ENCODE results near the gene C7.

C7 gene

DNA sequence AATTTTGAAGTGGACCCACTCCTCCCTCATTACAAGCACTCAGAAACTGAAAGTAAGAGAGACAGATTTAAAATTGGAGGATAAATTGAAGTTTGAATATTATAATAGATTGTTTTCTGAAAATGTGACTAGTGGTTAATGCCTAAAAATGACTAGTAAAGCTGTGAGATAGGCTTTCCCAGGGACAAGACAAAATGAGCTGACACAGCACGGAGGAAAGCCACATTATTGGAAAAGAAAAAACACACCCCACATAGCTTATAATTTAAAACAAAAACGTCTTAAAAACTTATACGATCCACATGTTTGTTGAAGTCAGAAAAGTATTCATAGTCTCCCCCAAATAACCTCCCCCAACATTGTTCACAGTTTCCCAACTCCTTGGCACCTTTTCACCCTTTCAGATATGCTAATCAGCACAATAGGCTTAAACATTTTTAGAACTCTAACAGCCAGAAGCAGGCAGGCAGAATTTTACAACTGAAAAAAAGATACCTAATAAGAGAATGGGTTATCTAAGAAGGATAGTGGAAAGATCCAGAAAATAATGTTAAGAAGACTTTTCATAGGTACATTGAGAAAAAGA lies 6.1 kb downstream of the C7 start:
- no peak for DNase-seq (ENCODE audit: low spot score)
- no peak for FAIRE-seq

DNA sequence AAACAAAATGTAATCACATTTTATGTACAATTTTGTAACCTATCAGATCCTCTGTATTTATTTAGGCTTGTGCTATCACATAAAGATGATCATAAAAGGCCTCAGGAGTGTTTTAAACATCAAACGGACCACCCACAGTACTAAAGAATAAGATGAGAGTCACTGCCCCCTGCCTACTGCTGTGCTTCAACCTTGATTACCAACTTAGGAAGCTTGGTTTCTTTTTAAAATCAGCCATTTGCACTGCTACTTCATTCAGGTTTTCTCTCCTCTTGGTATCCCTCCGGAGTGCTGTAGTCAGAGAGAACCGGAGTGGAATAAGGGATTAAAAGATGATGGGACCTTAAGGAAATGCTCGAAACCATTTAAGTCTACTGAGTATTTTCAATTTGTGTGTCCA lies 6.9 kb downstream of the C7 start:
- FAIRE-seq (no peak), DNase-seq (ENCODE audit: low spot score) (no peak)

DNA sequence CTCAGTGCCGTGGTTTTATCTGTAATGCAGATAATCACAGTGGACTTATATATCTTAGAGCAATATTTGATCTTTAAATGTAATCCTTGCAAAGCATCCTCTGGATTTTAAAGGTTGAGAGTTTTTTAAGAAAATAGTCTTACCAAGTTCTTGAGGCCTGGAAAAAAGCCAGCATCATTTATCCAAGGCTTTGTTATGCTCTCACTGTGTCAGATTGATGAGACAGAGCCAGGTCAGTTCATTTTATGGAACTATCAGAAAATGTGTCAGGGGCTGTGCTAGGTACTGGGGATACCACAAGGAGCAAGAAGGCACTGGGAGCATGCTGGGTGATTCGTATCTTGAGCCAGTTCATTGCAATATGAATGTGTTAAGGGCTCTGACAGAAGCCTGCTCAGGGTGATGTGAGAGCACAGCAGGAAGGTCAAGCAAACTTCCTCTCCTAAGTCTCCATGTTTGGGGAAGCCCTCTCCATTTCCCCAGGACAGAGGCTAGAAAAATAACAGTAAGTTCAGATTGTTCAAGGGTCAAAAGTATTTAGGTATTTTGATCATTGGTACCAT lies 19.7 kb downstream of the C7 start:
- FAIRE-seq (no peak), DNase-seq (ENCODE audit: low spot score) (no peak)

DNA sequence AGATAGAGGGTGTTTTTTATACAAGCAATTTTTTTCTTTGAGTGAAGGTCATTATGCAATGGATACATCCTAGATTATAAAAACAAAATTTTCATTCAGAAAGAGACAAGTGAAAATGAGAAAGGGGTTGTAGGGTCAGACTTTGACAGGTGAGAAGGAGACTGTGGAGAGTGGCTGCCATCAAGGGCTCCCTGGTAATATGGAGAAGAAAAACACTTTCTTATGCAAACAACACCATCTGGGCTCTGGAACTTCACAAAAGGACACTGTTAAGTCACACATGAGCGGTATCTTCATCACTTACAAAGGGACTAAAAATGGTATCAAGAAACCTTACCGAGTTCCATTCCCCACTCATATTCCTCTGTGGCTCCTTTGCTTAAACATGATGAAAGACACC lies 23.5 kb downstream of the C7 start:
- FAIRE-seq, result no peak
- DNase-seq (ENCODE audit: low spot score), result no peak

DNA sequence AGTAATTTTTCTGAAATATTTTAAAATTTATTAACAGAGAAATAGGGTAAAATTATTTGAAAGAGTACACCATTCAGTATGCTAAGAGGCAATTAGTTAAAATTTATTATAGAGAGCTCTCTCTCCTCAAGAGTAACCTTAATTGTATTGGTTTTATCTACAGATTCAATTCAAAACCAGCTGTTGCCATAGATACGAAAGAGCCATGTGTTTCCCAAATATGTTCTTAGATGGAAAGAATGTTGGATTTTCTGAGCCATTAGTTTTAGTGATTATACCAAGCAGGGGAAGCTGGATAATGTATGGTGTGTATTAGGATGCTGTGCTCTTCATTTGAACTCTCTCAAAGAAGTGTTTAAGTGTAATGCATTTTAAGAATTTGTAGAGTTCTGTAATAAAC lies 27.8 kb downstream of the C7 start:
- FAIRE-seq (no peak), DNase-seq (ENCODE audit: low spot score) (no peak)

DNA sequence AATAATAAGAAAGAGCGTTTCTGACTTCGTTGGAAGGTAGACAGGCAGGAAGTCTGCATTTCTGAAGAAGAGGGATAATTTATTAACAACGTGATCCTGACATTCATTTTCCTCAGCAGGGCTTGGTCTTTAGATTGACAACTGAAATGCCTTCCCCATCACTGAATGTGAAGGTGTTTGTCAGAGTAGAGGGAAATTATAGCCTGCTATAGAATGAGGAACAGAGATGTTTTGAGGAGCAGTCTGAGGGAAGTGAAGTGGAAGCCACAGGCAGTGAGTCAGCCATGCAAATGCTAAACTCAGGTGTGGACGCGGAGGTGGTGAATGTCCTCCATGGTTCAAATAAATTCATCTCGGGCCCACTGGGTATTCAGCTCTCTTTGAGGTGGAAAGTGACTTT lies 30.5 kb downstream of the C7 start:
- DNase-seq (ENCODE audit: low spot score) (no peak), FAIRE-seq (no peak)

DNA sequence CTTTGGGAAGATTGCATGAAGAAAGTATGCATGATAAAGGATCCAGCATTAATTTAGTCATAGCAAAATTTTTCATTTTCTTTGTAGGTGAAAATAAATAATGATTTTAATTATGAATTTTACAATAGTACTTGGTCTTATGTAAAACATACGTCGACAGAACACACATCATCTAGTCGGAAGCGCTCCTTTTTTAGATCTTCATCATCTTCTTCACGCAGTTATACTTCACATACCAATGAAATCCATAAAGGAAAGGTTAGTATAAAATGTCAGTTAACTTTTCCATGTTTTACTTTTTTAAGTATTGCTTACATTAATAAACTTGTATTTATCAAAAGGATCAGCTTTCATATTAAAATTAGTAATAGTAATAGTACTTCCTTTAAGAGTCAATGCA lies 35.8 kb downstream of the C7 start:
- DNase-seq (ENCODE audit: low spot score) (no peak), FAIRE-seq (no peak)

DNA sequence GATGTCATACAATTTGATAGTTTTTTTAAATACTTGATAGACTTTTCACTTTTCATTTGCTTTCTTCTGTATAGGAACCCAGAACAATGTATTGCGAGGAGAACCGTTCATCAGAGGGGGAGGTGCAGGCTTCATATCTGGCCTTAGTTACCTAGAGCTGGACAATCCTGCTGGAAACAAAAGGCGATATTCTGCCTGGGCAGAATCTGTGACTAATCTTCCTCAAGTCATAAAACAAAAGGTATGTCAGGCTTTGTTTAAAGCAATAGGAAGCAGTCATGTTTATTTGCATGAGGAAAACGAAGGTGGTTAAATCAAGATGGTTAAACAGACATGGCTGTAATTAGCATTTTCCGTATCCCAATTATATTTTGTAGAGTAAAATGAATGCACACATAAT lies 46.0 kb downstream of the C7 start:
- peak; percentile 29 for DNase-seq (ENCODE audit: low spot score)
- FAIRE-seq, result no peak

DNA sequence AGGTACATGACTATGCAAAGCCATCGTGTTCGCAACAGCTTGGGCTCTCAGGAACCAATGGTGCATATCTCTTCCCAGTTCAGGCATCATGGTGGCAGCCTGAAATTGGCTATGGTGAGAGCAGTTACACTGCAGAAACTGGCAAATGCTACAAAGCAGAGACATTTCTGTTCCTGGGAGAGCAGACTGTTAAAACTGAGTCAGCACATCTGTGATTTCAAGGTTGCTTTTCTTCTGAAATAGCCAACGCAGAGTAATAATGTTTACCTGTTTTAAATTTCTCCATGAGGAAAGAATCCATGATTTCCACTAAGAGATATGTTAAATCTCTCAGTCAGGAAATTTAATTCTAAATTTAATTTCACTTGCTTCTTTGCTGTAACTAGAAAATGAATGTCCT lies 47.8 kb downstream of the C7 start:
- DNase-seq (ENCODE audit: low spot score), result no peak
- peak; percentile 9 for FAIRE-seq

DNA sequence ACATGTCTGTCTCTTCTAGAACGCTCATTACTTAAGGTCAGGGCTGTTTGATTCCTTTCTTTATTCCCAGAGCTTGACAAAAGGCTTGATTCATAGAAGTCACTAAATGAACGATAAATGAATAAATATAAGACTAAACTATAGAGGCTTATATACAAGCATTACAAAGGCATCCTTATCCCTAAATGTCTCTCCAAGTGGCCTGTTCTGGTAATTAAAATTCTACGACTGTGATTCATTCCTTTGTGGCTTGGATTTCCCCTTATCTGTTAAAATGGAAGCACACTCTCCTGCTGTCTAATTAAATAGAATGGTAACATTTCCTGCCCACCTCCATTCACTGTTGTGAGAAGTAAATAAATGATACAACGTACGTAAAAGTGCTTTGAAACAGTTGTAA lies 49.5 kb downstream of the C7 start:
- no peak for DNase-seq (ENCODE audit: low spot score)
- FAIRE-seq, result no peak

DNA sequence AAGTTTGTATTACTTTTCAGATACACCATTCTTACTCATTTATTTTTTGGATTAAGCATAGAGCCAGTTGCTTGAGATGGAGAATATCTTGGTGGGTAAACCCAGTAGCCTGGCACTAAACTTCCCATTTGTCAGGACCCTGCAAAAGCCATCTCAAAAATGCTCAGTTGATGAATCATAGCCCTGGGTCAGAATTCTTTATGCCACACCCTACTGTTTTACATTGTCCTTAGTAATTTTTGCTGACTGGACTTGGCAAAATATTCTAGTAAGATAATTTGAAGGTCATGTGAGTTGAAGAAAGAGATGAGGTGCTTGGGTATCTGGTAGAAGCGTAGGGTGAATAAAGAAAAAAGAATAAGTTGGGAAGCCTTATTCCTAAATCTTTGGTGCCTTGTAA lies 50.7 kb downstream of the C7 start:
- FAIRE-seq, result no peak
- peak; percentile 54 for DNase-seq (ENCODE audit: low spot score)

DNA sequence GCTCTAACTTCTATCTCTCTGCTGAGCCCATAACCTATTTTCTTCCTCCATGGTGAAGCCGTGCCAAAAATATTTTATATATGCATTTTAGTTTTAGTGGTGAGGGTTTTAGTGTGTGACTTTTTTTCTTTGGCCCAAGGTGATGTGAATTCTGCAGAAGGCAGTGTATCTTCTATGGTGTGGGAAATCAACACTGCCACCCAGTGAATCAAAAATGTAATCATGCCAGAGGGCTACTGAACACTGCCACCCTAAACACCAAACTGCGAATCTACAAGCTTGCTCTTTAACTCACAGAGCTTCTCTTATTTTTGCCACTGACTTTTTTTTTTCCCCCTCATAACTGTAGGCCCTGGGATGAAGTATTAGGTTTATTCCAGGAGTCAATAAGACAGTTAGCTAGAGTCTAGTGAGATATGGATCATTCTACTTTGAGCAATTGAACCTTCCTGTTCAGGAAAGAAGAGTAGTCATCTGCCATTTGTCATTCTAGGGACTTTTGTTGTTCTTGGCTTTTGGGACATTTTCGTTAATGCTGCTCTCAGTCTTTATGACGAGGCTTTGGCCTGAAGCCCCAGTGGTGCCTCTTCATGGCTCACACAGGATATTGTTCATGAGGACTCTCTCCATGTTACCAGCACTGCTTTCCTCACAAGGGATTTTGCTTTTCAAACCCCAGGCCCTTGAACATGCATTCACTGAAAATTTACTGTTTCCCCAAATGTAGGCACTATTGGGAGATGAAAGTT lies 53.1 kb downstream of the C7 start:
- DNase-seq (ENCODE audit: low spot score) (no peak), FAIRE-seq (no peak)

DNA sequence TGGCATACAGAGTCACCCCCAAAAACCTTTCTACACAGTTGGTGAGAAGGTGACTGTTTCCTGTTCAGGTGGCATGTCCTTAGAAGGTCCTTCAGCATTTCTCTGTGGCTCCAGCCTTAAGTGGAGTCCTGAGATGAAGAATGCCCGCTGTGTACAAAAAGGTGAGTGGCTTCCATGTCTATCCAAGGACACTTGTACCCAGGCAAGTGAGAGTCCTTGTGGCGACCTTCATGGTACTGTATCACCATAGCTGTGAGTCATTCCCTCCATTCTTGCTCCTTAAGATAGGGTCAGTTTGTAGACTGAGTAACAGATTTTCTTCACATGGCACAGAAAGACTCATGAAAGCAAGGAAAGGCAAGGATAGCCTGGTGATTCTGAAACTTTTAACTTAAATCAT lies 63.1 kb downstream of the C7 start:
- peak; percentile 66 for FAIRE-seq

DNA sequence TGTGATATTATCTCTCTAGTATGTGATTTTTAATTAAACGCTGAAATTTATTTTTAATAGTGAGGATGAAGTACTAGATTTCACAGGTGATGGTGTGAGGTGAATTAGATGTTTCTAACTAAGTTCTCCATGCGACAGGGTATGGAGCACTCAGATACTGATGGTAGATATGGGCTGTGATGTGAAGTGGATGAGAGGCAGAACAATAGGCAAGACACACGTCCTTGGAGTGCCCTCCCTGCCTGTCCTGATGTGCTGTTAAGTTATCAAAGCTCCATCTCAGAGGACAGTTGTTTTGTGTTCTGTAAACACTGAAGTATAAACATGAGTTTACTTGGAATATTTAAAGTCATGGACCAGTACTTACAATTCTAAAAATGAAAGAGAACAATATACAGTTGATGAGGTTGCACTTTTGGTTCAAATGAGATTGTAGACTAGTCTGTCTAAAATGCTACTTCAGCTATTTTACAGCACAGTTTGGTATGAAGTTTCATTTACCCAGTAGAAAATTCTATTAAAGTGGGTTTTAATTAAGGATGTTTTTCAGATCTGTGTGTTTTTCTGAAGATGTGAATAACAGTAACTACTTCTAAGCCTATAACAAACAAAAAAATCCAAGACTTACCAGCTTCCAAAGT lies 64.2 kb downstream of the C7 start:
- FAIRE-seq, result no peak
- no peak for DNase-seq (ENCODE audit: low spot score)

More for the DNA sequence above, 63.1 kb downstream of the C7 start:
- no peak for DNase-seq (ENCODE audit: low spot score)

DNA sequence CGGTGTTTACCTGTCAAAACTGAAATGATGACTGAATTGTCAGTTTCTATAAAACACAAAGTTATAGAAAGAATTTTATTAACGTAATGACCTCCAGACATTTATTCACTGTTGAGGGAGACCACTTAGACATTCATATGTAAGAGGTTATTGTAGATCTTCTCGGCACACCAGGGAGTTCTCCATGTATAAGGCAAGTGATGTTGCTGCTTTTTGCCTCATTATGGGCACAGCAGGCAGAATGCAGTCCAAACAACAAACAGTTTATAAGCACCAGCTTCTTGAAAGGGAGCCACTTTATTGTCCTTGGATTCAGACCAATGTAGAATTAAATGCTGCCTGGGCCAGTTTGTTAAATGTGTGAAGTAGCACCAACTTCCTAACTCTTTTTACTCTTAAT lies 66.7 kb downstream of the C7 start:
- DNase-seq (ENCODE audit: low spot score) (no peak), FAIRE-seq (no peak)

DNA sequence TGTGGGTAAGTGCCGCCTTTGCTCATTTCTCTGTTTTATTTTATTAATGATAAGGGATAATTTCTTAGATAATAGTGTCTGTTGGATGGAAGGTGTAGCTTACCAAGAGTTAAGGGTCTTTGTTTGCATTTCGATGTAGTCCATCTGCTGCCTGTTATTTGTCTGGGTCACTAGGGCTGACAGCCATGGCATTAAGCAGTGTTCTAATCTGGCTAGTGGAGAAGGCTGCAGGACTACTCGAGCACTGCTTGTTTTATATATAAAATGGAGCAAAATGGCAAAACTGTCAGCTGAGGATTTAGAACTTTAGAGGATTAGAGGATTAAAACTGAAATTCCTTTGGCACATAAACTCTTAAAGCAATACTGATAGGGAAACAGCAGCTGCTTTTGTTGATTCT lies 67.5 kb downstream of the C7 start:
- FAIRE-seq (no peak), DNase-seq (ENCODE audit: low spot score) (no peak)

DNA sequence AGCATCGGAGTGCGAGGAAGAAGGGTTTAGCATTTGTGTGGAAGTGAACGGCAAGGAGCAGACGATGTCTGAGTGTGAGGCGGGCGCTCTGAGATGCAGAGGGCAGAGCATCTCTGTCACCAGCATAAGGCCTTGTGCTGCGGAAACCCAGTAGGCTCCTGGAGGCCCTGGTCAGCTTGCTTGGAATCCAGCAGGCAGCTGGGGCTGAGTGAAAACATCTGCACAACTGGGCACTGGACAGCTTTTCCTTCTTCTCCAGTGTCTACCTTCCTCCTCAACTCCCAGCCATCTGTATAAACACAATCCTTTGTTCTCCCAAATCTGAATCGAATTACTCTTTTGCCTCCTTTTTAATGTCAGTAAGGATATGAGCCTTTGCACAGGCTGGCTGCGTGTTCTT lies 72.1 kb downstream of the C7 start:
- DNase-seq (ENCODE audit: low spot score), result no peak
- FAIRE-seq, result no peak

DNA sequence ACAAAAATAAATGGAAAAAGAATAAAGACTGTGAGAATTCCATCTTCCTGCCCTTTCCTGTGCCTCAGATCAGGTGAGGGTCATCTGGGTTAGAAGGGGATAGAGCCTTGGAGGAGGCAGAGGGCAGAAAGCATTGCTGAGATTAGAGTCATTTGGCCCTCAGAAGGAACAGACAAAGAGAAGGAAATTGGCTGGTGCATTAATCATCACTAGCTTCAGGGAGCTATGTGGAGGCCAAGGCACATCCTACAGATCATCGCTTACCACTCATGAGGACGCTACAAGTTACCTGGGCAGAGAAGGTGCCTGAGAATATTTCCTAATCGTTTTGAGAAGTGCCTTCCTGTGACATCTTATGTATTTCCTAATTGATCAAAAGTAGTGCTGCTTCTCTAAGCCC lies 74.5 kb downstream of the C7 start:
- FAIRE-seq (no peak), DNase-seq (ENCODE audit: low spot score) (no peak)

DNA sequence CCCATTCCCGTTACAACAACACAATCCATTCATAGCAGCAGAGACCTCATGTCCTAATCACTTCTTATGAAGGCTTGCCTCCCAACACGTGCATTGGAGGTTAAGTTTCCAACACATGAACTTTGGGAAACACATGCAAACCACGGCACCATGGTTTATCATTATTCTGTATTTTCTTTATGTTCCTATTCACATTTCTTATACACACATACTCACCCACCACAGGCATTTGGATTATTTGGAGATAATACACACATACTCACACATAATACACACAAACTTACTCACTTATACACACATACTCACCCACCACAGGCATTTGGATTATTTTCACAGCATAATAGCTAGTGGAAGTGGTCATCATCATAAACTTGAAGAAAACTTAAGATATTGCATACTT lies 75.6 kb downstream of the C7 start:
- DNase-seq (ENCODE audit: low spot score), result no peak
- no peak for FAIRE-seq

DNA sequence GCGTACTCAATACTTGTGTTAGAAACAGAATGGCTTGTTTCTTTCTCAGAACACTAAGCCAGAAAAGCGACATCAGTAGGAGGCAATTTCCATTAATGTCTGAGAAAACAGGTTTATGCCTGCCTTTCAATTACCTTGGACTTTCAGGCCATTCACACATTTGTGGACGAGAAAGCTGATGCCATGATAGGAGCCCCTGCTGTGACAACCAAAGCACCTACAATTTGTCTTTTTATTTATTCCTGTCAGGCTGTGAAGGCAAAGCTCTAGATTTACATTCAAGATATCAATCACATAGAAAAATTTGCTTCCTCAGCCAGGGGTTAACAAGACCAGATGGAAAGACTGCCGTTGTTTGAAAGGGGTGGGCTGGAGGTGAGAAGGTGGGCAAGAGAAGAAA lies 76.2 kb downstream of the C7 start:
- DNase-seq (ENCODE audit: low spot score), result no peak
- FAIRE-seq, result no peak

DNA sequence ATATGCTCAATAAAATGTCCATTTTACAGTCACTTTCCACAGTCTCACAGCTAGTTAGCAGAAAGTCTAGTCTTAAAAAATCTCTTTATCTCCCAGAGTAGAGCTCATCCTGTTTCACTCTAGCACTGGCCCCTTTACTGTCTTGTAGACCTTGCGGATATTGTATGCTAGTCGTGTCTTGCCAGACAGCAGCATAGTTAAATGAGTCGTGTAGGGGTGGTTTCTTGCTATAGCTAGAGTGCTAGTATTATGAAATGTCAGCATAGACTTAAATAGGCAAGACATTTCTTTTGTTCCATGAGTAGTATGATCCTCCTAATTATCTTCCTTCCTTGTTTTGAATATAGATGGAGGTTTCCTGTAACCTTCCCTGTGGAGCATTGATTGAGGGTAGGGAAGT lies 77.4 kb downstream of the C7 start:
- DNase-seq (ENCODE audit: low spot score) (no peak), FAIRE-seq (no peak)

DNA sequence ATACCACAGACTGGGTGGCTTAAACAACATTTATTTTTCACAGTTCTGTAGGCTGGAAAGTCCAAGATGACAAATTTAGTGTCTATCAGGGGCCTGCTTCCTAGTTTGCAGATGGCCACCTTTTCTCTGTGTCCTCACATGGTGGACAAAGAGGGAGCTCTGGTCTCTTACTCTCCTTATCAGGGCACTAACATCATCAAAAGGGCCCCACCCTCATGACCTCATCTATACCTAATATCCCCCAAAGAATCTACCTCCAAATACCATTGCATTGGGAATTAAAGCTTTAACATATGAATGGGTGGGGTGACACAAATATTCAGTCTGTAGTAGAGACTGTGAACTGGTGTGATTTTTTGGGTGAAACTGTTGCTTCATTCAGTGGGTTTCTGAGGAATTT lies 78.1 kb downstream of the C7 start:
- DNase-seq (ENCODE audit: low spot score), result no peak
- FAIRE-seq, result no peak
